ENCODE data around the gene FCN1.

The FCN1 gene

DNA sequence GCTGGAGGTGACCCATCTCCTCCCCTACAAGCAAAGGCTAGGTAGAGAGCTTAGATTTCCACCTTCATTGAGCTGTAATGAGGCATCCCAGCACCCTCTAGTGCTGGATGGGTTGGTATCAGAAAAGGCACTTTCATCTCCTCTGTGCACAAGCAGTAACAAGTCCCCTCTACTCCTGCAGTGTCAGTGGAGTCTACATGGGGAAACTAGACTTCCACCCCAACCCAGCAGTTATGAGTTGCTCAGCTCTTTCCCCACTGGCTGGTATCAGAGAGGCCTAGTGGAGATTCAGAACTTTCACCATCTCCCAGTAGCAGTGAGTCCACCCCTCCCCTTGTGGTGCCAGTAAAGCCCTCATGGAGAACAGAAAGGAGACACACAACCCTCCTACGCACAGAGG lies 17.9 kb downstream of the FCN1 start:
- TF ChIP-seq CTCF (IDR thresholded peaks at IDR 0.05; ENCODE audit: low read depth, low read length): no peak
- H3K4me3 ChIP-seq (ENCODE audit: low read depth, low read length): no peak overlapping the region

- TF ChIP-seq CTCF (IDR thresholded peaks at IDR 0.05; ENCODE audit: low read depth, low read length): no peak
- H3K4me3 ChIP-seq (ENCODE audit: low read depth, low read length): no peak overlapping the region
Observed at GRCh38 chr9:134899168-134899567, 18.5 kb downstream of the FCN1 start.

DNA sequence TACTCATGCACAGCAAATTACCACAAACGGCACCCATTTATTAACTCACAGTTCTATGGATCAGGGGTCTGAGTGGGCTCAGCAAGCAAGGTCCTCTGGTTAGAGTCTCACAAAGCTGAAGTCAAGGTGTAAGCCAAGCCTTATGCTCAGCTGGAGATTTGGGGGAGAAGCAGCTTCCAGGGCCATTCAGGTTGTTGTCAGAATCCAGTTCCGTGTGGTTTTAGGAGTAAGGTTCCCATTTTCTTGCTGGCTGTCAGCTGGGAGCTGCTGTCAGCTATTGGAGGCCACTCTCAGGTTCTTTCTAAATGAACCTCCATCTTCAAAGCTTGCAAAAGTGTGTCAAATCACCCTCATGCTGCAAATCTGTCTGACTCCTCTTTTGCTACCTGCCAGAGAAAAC lies 19.4 kb downstream of the FCN1 start:
- no peak overlapping the region for H3K4me3 ChIP-seq (ENCODE audit: low read depth, low read length)
- TF ChIP-seq CTCF (IDR thresholded peaks at IDR 0.05; ENCODE audit: low read depth, low read length): no peak

- no peak overlapping the region for H3K4me3 ChIP-seq (ENCODE audit: low read depth, low read length)
Observed at GRCh38 chr9:134897584-134898170, 20.0 kb downstream of the FCN1 start.

DNA sequence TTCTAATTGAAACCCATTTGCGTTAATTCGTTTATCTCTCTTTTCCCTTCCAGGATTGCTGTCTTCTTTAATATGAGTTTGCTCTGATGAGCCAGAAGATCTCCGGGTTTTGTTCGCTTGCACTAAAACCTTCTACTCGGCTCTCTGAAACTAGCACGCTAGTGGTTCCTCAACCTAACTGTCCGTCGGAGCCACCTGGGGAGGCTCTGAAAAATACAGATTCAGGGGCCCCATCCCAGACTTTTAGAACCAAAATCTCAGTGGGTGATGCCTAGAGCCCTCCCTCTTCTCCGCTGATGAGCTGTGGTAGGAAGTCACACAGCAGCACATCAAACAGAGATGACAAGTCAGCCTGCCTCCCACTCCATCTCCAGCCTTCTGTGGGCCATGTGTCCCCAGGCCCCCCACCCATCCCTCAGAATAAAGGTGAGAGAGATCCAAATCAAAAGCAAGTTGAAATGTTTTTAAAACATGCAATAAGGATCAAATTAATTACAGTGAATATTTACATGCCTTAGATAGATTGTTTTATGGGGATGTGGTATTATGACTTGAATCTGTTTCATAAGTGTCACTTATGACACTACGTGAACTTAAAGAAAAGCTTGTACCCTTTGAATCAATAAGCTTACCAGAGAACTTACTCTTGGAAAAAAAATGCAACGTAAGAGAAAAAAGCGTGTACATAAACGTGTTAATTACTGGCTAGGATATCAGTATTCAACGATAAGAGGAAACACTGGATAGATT lies 20.7 kb downstream of the FCN1 start:
- TF ChIP-seq CTCF (IDR thresholded peaks at IDR 0.05; ENCODE audit: low read depth, low read length): no peak
- no peak overlapping the region for H3K4me3 ChIP-seq (ENCODE audit: low read depth, low read length)

More at GRCh38 chr9:134897584-134898170, 20.0 kb downstream of the FCN1 start:
- TF ChIP-seq CTCF (IDR thresholded peaks at IDR 0.05; ENCODE audit: low read depth, low read length): no peak

DNA sequence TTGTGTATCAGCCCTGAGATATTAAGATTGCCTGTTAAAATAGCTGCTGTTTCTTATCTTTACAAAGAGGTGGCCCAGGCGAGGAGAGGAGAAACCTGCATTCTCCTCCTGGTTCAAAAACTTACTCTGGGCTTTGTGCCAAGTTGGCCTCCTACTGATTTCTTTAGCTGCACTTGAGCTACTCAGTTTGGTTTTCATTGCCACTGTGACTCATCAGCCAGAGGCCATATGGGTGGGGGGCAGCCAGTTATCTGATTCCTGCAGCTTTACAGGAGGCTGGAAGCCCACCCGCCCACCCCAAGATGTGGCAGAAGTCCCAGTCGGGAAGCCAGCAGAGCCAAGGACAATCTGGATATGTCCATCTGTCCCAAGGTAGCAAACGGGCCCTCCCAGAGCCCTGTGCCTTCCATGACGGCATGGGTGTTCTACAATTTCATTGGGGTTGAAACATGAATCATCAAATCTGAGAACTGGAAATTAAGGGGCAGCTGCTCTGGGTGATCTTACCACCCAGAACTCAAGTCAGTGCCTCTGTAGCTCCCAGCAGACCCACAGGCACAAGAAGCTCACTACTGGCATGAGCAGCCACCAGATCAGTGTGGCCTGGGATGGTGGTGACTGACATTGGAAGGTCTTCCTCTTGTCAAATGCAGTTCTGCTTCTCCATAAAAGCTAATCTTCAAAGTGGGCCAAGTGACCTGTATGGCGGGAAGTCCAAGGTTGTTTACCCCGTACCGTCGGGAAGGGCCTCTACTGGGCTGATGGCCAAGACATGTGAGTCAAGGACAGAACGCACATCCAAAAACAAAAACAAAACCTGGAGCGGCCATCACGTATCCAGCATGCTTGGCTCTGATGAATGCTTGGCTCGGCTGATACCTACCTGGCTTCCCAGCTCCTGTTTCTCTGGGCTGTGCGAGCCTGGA lies 21.5 kb downstream of the FCN1 start:
- TF ChIP-seq CTCF (IDR thresholded peaks at IDR 0.05; ENCODE audit: low read depth, low read length): no peak

More for the DNA sequence above, 21.5 kb downstream of the FCN1 start:
- no peak overlapping the region for H3K4me3 ChIP-seq (ENCODE audit: low read depth, low read length)
